WERI-Rb-1 (cell line): ENCODE measurements around the gene MRTFB.

Experiments
- DNase-seq: peaks from one replicate; pipeline ENCODE4 v3.0.0-alpha.2; 2020
- H3K27ac ChIP-seq: fragments of 250-450 bp; sonication (Bioruptor Pico); 2 replicates; pipeline ENCODE4 v1.5.1; 2020; ENCODE audit warnings: mild to moderate bottlenecking, moderate library complexity
- H3K27me3 ChIP-seq: fragments of 250-450 bp; sonication (Bioruptor Pico); 2 replicates; pipeline ENCODE4 v1.5.1; 2021; ENCODE audit warnings: mild to moderate bottlenecking, low read depth, moderate library complexity; ENCODE audit not compliant: insufficient read depth, severe bottlenecking
- H3K36me3 ChIP-seq: fragments of 250-450 bp; sonication (Bioruptor Pico); 2 replicates; pipeline ENCODE4 v1.5.1; 2020; ENCODE audit warnings: mild to moderate bottlenecking, moderate library complexity
- H3K4me3 ChIP-seq: 2 replicates; pipeline ENCODE4 v1.5.1; 2011; ENCODE audit warnings: low read depth, mild to moderate bottlenecking, control low read depth, low read length
- H3K9me3 ChIP-seq: fragments of 250-450 bp; sonication (Bioruptor Pico); 2 replicates; pipeline ENCODE4 v1.5.1; 2021; ENCODE audit warnings: mild to moderate bottlenecking, moderate library complexity; ENCODE audit not compliant: severe bottlenecking
- TF ChIP-seq, protein P1 (sequence below): IDR thresholded peaks from 2 replicates; pipeline ENCODE4 v1.5.1; 2011; ENCODE audit warnings: low read depth, mild to moderate bottlenecking, control low read depth, inconsistent platforms, low read length

Gene MRTFB

DNA sequence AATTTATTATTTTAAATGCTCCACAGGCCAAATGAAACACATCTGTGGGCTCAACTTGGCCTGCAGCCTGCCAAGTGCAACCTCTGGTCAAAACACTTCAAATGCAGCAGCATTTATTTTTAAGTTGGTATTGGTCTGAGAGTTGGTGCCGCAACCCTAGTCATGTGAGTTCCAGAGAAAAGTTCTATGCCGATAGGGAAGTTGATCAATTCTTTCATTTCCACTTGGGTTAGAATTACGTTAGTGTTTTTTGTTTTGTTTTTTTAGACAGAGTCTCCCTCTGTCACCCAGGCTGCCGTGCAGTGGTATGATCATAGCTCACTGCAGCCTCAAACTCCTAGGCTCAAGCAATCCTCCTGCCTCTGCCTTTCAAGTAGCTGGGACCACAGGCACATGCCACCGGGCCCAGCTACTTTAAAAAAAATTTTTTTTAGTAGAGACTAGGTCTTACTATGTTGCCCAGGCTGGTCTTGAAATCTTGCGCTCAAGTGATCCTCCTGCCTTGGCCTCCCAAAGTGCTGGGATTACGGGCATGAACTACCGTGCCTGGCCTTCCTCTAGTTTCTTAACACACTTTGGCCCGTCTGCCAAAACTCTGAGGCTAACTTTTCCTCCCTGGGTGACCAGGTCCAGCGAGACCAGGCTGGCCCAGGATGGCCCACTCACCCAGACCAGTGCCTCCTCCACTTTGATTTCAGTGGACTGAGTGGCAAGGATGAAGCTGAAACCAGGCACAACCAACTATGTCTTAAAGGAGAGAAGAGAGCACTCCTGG lies 221.1 kb downstream of the MRTFB start:
- Histone ChIP-seq H3K27me3 (no peaks in the 10 kb centered on the region), H3K4me3 (no peak overlapping the region), H3K27ac (no peak overlapping the region), H3K36me3 (no peaks in the 10 kb centered on the region), H3K9me3 (peaks cover 9% of the 10 kb centered on the region)
- TF ChIP-seq, protein P1, sequence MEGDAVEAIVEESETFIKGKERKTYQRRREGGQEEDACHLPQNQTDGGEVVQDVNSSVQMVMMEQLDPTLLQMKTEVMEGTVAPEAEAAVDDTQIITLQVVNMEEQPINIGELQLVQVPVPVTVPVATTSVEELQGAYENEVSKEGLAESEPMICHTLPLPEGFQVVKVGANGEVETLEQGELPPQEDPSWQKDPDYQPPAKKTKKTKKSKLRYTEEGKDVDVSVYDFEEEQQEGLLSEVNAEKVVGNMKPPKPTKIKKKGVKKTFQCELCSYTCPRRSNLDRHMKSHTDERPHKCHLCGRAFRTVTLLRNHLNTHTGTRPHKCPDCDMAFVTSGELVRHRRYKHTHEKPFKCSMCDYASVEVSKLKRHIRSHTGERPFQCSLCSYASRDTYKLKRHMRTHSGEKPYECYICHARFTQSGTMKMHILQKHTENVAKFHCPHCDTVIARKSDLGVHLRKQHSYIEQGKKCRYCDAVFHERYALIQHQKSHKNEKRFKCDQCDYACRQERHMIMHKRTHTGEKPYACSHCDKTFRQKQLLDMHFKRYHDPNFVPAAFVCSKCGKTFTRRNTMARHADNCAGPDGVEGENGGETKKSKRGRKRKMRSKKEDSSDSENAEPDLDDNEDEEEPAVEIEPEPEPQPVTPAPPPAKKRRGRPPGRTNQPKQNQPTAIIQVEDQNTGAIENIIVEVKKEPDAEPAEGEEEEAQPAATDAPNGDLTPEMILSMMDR: no peak
- no peak for DNase-seq

- no peaks in the 10 kb centered on the region for H3K9me3 ChIP-seq
- H3K27me3 ChIP-seq: no peaks in the 10 kb centered on the region
- H3K4me3 ChIP-seq: no peak overlapping the region
- no peaks in the 10 kb centered on the region for H3K36me3 ChIP-seq
- no peak for DNase-seq
- no peak overlapping the region for H3K27ac ChIP-seq
- TF ChIP-seq, protein P1: no peak
Measured at GRCh38 chr16:14296663-14297062, 225.5 kb downstream of the MRTFB start.

GRCh38 chr16:14298374-14299122 lies 227.4 kb downstream of the MRTFB start:
- TF ChIP-seq, protein P1: no peak
- Histone ChIP-seq H3K36me3 (no peaks in the 10 kb centered on the region), H3K4me3 (no peak overlapping the region), H3K27me3 (no peaks in the 10 kb centered on the region), H3K27ac (no peak overlapping the region), H3K9me3 (no peaks in the 10 kb centered on the region)
- no peak for DNase-seq

GRCh38 chr16:14300705-14301168 lies 229.6 kb downstream of the MRTFB start:
- H3K27ac ChIP-seq: no peak overlapping the region
- TF ChIP-seq, protein P1: peak; percentile 75
- no peaks in the 10 kb centered on the region for H3K27me3 ChIP-seq
- H3K4me3 ChIP-seq: no peak overlapping the region
- H3K9me3 ChIP-seq: no peaks in the 10 kb centered on the region
- peak; percentile 66 for DNase-seq
- H3K36me3 ChIP-seq: no peaks in the 10 kb centered on the region

DNA sequence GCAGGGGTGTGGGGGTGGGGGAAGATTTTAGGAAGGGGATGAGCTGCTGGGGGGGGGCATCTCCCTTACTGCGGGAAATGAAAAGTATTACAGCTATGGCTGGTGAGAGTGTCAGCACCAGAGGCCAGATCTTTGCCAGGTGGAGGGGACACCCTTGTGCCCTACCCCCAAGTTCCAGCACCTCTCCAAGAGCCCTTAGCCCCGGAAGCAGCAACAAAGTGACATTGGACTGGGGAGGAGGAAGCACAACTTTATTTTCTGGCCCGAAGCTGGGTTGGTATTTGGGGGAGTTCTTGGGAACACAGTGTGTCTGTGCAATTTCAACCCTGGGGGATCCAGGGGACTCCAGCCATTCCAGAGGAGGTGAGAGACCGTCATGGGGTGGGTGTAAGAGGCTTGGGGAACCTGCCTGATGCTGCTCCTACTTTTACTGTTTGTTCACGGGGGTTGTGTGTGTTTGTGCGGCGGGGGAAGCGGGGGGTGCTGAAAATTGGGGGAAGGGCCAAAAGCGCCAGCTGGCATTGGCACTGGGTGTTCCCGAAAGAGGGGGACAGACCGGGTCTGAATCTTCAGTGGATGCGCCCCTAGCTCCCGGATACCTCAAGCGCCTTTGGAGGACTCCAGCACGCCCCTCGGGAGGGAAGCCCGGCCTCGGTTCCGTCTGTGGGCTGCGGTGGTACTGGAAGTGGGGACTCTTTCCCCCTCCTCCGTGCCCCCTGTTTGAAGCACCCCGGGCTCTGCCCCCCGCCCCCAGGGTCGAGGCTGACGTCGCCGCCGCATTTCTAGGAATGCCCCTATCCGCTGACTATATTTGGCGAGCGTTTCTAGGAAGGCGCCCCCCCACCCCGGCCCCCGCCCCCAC lies 230.3 kb downstream of the MRTFB start:
- TF ChIP-seq, protein P1: no peak
- Histone ChIP-seq H3K27me3 (no peaks in the 10 kb centered on the region), H3K9me3 (no peaks in the 10 kb centered on the region), H3K27ac (no peak overlapping the region), H3K36me3 (no peaks in the 10 kb centered on the region), H3K4me3 (peak overlapping the region; percentile 56)
- no peak for DNase-seq
